Sigmoid colon (tissue), 7 donors: Measurements from ENCODE around the gene SOBP. TPM values are rescaled to one million over a fixed set of nuclear protein-coding genes. Genes with fewer than 3 reads are reported as not detected.
A peak's percentile ranks its signal among the peaks of the same experiment; 100 is the strongest.

Experiments
- DNase-seq: peaks from one replicate; pipeline ENCODE4 v3.0.0-alpha.2; 2019
- H3K27ac ChIP-seq, 4 donors: fragments of 200-600 bp; sonication (generic); one replicate each; pipeline ENCODE4 v1.5.1; 2016 to 2019; ENCODE audit warnings: mild to moderate bottlenecking in 1 of 4
- H3K27me3 ChIP-seq, 3 donors: fragments of 200-600 bp; sonication (generic); one replicate each; pipeline ENCODE4 v1.5.1; 2019; ENCODE audit warnings: mild to moderate bottlenecking in 1 of 3
- H3K36me3 ChIP-seq, 4 donors: fragments of 200-600 bp; sonication (generic); one replicate each; pipeline ENCODE4 v1.5.1; 2016 to 2019
- H3K4me1 ChIP-seq, 4 donors: fragments of 200-600 bp; sonication (generic); one replicate each; pipeline ENCODE4 v1.5.1; 2017 to 2019
- H3K4me3 ChIP-seq, 4 donors: fragments of 200-600 bp; sonication (generic); one replicate each; pipeline ENCODE4 v1.5.1; 2017 to 2019; ENCODE audit warnings: mild to moderate bottlenecking in 2 of 4, moderate library complexity in 1 of 4
- H3K9me3 ChIP-seq, 4 donors: fragments of 200-600 bp in 3 of 4; sonication (generic) in 3 of 4; one replicate each; pipeline versions ENCODE4 v1.5.1 to v1.6.1; 2013 to 2019
- CTCF ChIP-seq, 4 experiments: fragments of 450-650 bp in 3 of 4; fragments of 200-600 bp in 1 of 4; IDR thresholded peaks; one replicate each; pipeline ENCODE4 v1.5.1; 2016 to 2019; ENCODE audit warnings: antibody characterized with exemption in 4 of 4, mild to moderate bottlenecking in 3 of 4, moderate library complexity in 2 of 4
- EP300 ChIP-seq, 4 donors: sonication (generic); formaldehyde crosslinking; IDR thresholded peaks; one replicate each; pipeline ENCODE4 v1.6.1; 2017; ENCODE audit warnings: antibody characterized with exemption in 4 of 4
- POLR2A ChIP-seq, 2 donors: fragments of 450-650 bp; IDR thresholded peaks; one replicate each; pipeline ENCODE4 v1.6.1; 2016; ENCODE audit warnings: antibody characterized with exemption in 2 of 2, mild to moderate bottlenecking in 2 of 2, moderate library complexity in 2 of 2
- POLR2AphosphoS5 ChIP-seq, 4 donors: sonication (generic); formaldehyde crosslinking; IDR thresholded peaks; one replicate each; pipeline ENCODE4 v1.6.1; 2017; ENCODE audit warnings: antibody characterized with exemption in 4 of 4
- WGBS, 2 donors: extraction: QIAGEN DNeasy Blood & Tissue Kit; methylation state at CpG; one replicate each; pipeline ENCODE4 v1.1.7; 2013; 5-methylcytosine and 5-hydroxymethylcytosine counted together
- intact Hi-C: fragments of 100-400 bp; cut with DNase I; formaldehyde crosslinking; loops from one replicate; pipeline ENCODE4 v1.15.1; 2023
- polyA plus RNA-seq, 3 donors: library from polyadenylated mRNA; stranded (reverse); fragments of 200-250 nt; gene quantifications; one replicate each; pipeline ENCODE4 v1.2.3, GENCODE V29; 2013
- total RNA-seq, 4 donors: library from RNA; depleted of rRNA; stranded (reverse); fragments of >200 nt; gene quantifications; one replicate each; pipeline ENCODE4 v1.1.0, GENCODE V29; 2016
- donor health status: healthy with polysubstance abuse.
- donor health status: Bipolar disorder and iron deficiency.
- donor health status: healthy.

SOBP gene
- total and polyA plus RNA-seq, 7 donors: 1.2 to 38.5 (median 16.8) TPM

- peak overlapping the region in 1 of 4 donors; percentile 32 for H3K27ac ChIP-seq
- H3K27me3 ChIP-seq: no peaks in the 10 kb centered on the region
- WGBS, 2 donors: 84% methylated on average over 5 of the region's 5 CpGs
- intact Hi-C loops: no loop called here
- no peak for DNase-seq
- H3K36me3 ChIP-seq: peaks cover 0 to 10% (median 0%) of the 10 kb centered on the region in 4 donors
- H3K9me3 ChIP-seq: no peaks in the 10 kb centered on the region
- peaks cover 0 to 17% (median 3%) of the 10 kb centered on the region in 4 donors for H3K4me1 ChIP-seq
- H3K4me3 ChIP-seq: no peak overlapping the region
- no peak for TF ChIP-seq EP300 (IDR thresholded peaks at IDR 0.05)
- no peak for TF ChIP-seq POLR2AphosphoS5 (IDR thresholded peaks at IDR 0.05)
These were observed 33.3 kb downstream of the SOBP start for GRCh38 chr6:107523054-107523791.

DNA sequence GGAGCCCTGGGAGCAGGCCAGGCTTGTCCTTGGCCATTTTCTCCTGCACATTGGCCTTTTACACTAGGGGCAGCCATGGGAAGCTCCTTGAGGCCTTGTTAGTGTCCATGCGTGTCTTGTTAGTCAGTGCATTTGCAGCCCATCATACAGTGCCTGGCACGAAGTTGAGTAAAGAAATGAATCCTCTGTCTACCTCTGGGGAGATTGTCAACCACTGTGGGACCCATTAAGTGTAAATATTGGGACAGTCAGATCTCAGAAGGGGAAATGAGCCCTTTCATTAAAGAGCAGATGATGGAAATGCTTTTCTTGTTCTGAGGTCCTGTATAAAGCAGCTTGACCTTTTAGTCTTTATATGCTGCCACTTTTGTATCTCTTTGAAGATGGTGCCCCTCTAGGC lies 33.9 kb downstream of the SOBP start:
- Histone ChIP-seq H3K4me1 (peaks cover 0 to 17% (median 3%) of the 10 kb centered on the region in 4 donors), H3K36me3 (peaks cover 0 to 10% (median 0%) of the 10 kb centered on the region in 4 donors), H3K27me3 (no peaks in the 10 kb centered on the region), H3K4me3 (no peak overlapping the region), H3K9me3 (no peaks in the 10 kb centered on the region), H3K27ac (no peak overlapping the region)
- no peak for TF ChIP-seq POLR2A (IDR thresholded peaks at IDR 0.05)
- no peak for TF ChIP-seq POLR2AphosphoS5 (IDR thresholded peaks at IDR 0.05)
- no peak for TF ChIP-seq EP300 (IDR thresholded peaks at IDR 0.05)
- TF ChIP-seq CTCF (IDR thresholded peaks at IDR 0.05): no peak
- no peak for DNase-seq
- WGBS, 2 donors: 90 to 93% methylated on average over 2 of the region's 2 CpGs
- intact Hi-C loops: no loop called here

GRCh38 chr6:107524626-107525025 lies 34.7 kb downstream of the SOBP start:
- H3K9me3 ChIP-seq: no peaks in the 10 kb centered on the region
- no peak overlapping the region for H3K4me3 ChIP-seq
- TF ChIP-seq POLR2AphosphoS5 (IDR thresholded peaks at IDR 0.05) (no peak), EP300 (IDR thresholded peaks at IDR 0.05) (no peak), CTCF (IDR thresholded peaks at IDR 0.05) (no peak), POLR2A (IDR thresholded peaks at IDR 0.05) (no peak)
- no peak for DNase-seq
- H3K36me3 ChIP-seq: peaks cover 0 to 10% (median 0%) of the 10 kb centered on the region in 4 donors
- no peak overlapping the region for H3K27ac ChIP-seq
- H3K27me3 ChIP-seq: no peaks in the 10 kb centered on the region
- H3K4me1 ChIP-seq: peaks cover 0 to 22% (median 8%) of the 10 kb centered on the region in 4 donors
- intact Hi-C loops: no loop called here
- 95% methylated on average over 3 of the region's 3 CpGs for WGBS, 2 donors

GRCh38 chr6:107531868-107532267 lies 42.0 kb downstream of the SOBP start:
- Histone ChIP-seq H3K4me1 (peaks cover 0 to 66% (median 36%) of the 10 kb centered on the region in 4 donors), H3K4me3 (no peak overlapping the region), H3K27ac (peak overlapping the region in 2 of 4 donors; percentile 56 to 65), H3K27me3 (no peaks in the 10 kb centered on the region), H3K36me3 (no peaks in the 10 kb centered on the region), H3K9me3 (no peaks in the 10 kb centered on the region)
- intact Hi-C loops: loop anchor here (5.0 kb wide), 1 partner anchor 35 kb away; no protein-coding TSS in a partner anchor
- 64 to 84% methylated on average over 2 of the region's 2 CpGs for WGBS, 2 donors
- DNase-seq: no peak
- TF ChIP-seq EP300 (IDR thresholded peaks at IDR 0.05) (no peak), CTCF (IDR thresholded peaks at IDR 0.05) (no peak), POLR2A (IDR thresholded peaks at IDR 0.05) (no peak), POLR2AphosphoS5 (IDR thresholded peaks at IDR 0.05) (no peak)

DNA sequence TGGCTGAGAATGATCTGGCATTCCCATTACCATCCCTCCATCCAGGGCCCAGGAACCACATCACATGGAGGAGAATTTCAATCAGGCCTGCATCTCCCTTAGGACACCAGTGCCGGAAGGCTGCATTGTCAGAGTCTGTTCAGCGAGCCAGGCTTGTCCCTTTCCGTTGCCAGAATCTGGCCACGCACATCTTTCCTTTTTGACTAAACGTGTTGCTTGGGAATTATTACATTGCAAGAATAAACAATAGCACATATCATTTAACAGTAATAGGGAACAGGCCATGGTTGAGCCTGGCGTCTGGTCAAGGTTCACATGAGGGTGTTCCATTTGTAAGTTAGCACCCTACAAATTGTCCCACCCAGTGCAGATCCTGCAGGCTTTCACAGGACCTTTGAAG lies 42.8 kb downstream of the SOBP start:
- TF ChIP-seq POLR2A (IDR thresholded peaks at IDR 0.05) (no peak), POLR2AphosphoS5 (IDR thresholded peaks at IDR 0.05) (peak in 2 of 4 donors; percentile 29 to 33), EP300 (IDR thresholded peaks at IDR 0.05) (no peak)
- Histone ChIP-seq H3K4me1 (peaks cover 0 to 71% (median 36%) of the 10 kb centered on the region in 4 donors), H3K36me3 (no peaks in the 10 kb centered on the region), H3K27ac (peak overlapping the region; percentile 19 to 65 (median 56)), H3K9me3 (no peaks in the 10 kb centered on the region), H3K27me3 (no peaks in the 10 kb centered on the region), H3K4me3 (no peak overlapping the region)
- peak; percentile 77 for DNase-seq
- intact Hi-C loops: loop anchor here (5.0 kb wide), 1 partner anchor 35 kb away; no protein-coding TSS in a partner anchor
- WGBS, 2 donors: 89 to 91% methylated on average over 6 of the region's 6 CpGs
